C4-2B (cell line): ENCODE measurements around the gene KLK3.

Experiments
- H3K27ac ChIP-seq: fragments of 450-650 bp; 2 replicates; pipeline ENCODE4 v1.5.1; 2017
- ZFX ChIP-seq: fragments of 450-650 bp; IDR thresholded peaks from 2 replicates; pipeline ENCODE4 v1.6.1; 2017
- TF ChIP-seq, protein P1 (sequence below): fragments of 450-650 bp; conservative IDR thresholded peaks from 2 replicates; pipeline ENCODE4 v1.5.1; 2017; ENCODE audit warnings: mild to moderate bottlenecking

Gene KLK3

DNA sequence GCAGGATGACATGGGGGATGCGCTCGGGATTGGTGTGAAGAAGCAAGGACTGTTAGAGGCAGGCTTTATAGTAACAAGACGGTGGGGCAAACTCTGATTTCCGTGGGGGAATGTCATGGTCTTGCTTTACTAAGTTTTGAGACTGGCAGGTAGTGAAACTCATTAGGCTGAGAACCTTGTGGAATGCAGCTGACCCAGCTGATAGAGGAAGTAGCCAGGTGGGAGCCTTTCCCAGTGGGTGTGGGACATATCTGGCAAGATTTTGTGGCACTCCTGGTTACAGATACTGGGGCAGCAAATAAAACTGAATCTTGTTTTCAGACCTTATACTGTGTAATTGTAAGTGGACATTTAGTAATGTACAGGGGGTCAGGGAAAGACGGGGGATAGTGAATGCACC is 25.5 kb downstream of the KLK3 start:
- TF ChIP-seq, protein P1, sequence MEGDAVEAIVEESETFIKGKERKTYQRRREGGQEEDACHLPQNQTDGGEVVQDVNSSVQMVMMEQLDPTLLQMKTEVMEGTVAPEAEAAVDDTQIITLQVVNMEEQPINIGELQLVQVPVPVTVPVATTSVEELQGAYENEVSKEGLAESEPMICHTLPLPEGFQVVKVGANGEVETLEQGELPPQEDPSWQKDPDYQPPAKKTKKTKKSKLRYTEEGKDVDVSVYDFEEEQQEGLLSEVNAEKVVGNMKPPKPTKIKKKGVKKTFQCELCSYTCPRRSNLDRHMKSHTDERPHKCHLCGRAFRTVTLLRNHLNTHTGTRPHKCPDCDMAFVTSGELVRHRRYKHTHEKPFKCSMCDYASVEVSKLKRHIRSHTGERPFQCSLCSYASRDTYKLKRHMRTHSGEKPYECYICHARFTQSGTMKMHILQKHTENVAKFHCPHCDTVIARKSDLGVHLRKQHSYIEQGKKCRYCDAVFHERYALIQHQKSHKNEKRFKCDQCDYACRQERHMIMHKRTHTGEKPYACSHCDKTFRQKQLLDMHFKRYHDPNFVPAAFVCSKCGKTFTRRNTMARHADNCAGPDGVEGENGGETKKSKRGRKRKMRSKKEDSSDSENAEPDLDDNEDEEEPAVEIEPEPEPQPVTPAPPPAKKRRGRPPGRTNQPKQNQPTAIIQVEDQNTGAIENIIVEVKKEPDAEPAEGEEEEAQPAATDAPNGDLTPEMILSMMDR: no peak
- TF ChIP-seq ZFX: no peak
- peak overlapping the region; percentile 100 for H3K27ac ChIP-seq

DNA sequence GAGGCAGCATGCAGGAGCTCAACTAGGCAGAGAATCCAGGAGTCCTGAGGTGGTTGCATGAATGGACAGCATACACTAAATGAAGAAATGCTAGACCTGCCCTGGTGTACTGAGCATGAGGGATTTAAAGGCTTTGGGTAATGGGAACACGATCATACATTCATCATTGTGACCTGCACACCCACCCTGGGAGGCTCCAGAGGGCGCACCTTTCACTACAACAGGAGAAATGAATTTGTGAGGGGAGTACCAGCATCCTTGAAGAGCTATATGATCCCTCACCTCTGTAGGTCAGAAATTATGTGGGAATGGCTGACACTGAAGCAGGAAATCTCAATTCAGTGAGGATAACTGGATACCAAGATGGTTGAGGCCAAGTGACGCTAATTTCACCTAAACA is 27.5 kb downstream of the KLK3 start:
- TF ChIP-seq, protein P1: no peak
- no peak for TF ChIP-seq ZFX
- peak overlapping the region; percentile 9; the same call in 1 of the 2 replicates for H3K27ac ChIP-seq

DNA sequence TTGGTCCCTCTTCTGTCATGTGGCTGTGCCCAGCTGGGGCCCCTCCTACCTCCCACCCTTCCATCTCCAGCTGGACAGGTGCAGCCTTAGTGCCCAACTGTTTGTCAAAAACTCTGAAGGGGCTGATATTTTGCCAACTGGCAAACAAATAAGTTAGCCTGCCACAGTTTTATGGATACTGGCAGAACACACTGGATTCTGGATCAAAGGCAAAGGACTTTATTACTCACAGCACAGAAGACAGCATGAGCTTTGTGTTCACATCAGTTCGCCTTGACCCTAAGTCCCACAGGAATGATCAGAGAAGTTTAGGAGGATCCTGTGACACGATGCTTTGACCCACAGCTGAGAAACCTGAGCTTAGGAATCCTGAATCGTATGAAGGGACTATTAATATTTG is 34.9 kb downstream of the KLK3 start:
- H3K27ac ChIP-seq: peak overlapping the region; percentile 100

DNA sequence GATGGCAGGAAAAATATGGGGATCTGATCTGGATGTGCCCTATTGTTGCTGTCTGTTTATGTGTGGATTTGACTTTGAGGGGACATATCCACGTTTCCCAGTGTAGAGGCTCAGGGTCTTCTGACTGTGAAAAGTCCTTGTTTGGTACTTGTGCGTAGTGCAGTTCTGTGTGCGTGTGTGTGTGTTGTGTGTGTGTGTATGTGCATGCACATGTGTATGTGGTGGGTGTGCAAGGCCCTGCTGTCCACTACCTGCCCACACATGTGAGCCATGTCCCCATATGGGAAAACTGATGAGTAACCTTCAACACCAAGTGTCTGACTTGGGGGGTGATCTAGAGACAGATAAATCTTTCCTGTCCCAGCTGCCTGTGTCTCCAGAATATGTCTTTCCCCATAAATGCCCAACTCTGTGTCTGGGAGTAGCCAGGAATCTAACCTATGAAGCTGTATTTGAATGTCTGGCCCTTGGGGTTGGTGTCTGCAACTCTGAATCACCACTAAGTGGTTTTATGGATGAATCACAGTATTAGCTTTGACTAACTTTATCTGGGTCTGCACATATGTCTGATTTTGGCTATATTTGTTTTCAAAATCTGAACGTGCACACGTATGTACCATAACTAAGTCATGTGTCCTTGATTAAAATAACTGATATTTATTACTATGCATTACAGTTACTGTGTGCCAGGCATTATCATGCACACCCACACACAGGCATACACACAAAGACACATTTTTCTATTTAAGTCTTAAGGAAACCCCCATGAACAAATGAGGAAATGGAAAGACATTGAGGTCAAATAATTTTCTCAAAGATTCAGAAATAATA is 35.9 kb downstream of the KLK3 start:
- peak overlapping the region; percentile 100 for H3K27ac ChIP-seq

More for the DNA sequence above, 34.9 kb downstream of the KLK3 start:
- no peak for TF ChIP-seq ZFX

DNA sequence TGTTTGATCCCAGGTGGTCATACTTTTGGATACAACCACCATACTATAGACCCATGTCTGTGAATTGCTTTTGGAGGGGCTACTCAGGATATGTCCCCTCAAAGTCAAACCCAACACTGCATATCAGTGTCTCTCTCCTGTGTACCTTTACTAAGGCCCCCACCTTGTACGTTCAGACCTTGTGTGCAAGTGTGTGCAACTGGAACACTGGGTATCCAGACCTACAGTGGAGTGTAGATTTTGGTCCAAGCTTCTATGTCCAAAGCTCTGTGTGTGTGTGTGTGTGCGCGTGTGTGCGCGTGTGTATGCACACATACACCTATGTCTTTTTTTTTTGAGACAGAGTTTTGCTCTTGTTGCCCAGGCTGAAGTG is 36.5 kb downstream of the KLK3 start:
- H3K27ac ChIP-seq: peak overlapping the region; percentile 100
- TF ChIP-seq, protein P1: no peak
- TF ChIP-seq ZFX: no peak

More for the DNA sequence above, 35.9 kb downstream of the KLK3 start:
- no peak for TF ChIP-seq ZFX
- TF ChIP-seq, protein P1: no peak

DNA sequence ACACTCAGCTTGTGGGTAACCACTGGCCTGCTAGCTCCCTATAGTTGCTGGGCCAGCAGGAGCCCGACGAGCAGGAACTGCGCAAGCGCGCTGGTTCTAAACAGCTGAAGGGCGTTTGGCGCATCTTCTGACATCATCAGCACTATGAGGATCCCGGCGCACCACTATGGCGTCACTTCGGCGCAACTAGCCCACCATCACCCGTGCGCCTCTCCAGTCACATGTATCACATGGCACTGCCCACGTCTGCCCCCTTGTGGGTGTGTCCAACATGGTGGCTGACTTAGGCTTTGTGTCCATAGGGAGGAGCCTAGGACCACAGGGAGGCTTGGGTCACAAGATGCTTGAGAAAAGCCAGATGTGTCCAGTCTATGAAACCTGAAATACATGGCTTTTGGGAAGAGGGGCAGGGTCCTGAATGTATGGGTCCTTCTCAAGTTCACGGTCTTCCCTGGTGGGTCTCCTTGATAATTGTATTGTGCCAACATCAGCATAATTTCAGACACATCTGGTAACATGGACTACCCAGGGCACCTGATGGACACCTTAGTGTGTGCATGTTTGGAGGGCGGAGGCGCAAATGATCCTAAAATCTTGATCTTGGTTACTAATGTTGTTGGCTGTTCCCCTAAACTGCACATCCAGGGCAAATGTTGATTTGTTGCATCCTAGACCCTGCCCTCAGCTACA is 38.5 kb downstream of the KLK3 start:
- no peak for TF ChIP-seq ZFX
- H3K27ac ChIP-seq: peak overlapping the region; percentile 100

DNA sequence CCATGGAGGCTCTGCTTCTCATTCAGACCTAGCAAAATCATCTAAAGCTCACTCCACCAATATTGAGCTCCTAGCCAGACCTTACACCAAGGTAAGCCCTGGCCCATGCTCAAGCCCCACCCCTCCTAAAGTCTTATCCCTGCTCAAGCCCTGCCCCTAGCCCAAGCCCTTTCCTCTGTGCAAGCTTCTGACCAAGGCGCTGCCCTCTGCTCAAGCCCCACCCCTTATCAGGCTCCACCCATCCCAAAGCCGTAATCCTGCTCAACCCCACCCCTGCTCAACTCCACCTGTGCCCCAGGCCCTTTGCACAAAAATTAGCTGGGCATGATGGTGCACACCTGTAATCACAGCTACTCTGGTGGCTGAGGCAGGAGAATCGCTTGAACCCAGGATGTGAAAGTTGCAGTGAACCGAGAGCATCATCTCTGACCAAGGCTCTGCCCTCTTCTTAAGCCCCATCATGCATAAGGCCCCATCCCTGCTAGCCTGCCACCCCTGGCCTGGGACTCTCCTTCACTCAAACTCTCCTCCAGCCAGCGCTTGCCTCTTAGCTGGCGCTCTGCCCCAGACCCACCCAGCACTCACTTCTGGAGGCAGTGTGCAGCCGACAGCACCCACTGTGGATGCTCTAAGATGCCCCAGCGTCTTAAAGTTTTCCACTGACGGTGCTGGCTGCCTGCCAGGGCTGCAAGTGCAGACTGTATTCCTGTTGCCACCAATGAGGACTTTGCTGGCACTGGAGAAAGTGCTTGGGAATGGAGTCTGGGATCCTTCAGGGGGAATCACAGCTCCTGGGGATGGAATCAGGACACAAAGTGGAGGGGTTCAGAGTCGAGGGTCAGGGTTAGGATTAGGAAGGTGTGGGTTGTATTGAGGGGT is 40.0 kb downstream of the KLK3 start:
- no peak for TF ChIP-seq ZFX
- TF ChIP-seq, protein P1: no peak
- peak overlapping the region; percentile 100 for H3K27ac ChIP-seq

DNA sequence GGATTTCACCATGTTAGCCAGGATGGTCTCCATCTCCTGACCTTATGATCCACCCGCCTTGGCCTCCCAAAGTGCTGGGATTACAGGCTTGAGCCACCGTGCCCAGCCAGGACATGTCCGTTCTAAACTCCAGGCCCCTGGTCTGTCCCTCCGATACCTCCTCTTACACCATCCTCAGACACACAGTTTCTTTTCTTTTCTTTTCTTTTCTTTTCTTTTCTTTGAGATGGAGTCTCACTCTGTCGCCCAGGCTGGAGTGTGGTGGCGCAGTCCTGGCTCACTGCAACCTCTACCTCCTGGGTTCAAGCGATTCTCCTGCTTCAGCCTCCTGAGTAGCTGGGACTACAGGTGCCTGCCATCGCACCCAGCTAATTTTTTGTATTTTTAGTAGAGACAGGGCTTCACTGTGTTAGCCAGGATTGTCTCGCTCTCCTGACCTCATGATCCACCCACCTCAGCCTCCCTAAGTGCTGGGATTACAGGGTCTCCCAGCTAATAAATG is 41.4 kb downstream of the KLK3 start:
- peak overlapping the region; percentile 100 for H3K27ac ChIP-seq
